Activated naive CD4-positive, alpha-beta T cell treated with anti-CD3 and anti-CD28 coated beads, Interleukin-2, amount 50 U/mL, for 16 hours (primary cell): ENCODE measurements around the gene IL7R.

Experiments used
- DNase-seq: peaks from one replicate; pipeline ENCODE4 v3.0.0-alpha.2; 2020

The IL7R gene

DNA sequence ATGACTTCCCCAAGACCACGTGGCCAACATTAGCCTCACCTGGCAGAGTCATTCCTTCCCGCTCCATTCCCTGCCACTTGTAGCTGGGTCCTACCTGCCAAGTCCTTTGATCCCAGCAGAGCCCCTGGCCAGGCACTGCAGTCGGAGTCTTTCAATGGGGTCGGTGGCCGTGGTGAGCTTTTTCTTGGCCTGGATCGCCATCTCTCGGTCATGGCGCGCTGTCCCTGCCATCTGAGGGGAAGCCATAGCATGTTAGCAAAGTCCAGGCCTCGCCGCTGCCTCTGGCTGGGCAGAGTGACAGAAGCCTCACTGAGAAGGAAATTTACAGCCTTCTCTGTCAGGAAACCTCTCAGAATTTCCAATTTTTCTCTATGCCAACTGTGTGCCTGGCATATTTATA is 64.2 kb downstream of the IL7R start:
- no peak for DNase-seq

DNA sequence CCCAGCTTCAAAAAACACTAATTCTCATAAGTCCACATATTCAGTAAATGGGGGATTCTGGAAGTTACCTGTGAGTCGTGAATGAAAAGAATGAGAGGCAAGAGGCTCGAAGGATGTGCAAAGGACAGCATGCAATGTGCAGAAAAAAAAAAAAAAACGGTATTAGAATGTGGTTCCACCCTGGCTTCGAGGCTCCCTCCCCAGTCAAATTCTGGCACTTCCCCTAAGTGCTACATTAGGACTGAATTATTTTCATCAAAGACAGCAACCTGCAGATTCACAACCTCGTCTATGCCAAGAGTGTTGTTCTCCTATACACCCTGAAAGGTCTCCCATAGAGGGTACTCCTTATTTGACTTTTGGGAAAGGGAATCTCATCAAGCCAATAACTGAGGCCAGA is 65.2 kb downstream of the IL7R start:
- DNase-seq, result no peak

DNA sequence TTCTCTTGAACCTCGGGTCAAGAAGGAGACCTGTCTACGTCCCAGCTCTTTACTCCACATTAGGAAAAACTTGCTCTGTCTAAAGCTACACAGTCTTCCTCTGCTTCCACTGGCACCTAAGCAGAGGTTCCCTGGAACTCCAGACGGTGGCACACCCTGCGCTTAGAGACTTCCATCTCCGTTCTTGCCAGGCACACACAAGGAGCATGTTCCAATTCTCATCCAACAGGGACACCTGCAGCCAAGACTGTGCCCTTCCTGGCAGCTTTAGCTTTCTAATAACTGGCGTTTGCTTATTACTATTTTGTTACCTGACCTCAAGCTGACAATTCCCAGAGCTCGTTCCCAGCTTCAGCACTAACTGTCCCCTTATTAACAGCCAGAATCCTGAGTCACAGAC is 65.8 kb downstream of the IL7R start:
- no peak for DNase-seq

DNA sequence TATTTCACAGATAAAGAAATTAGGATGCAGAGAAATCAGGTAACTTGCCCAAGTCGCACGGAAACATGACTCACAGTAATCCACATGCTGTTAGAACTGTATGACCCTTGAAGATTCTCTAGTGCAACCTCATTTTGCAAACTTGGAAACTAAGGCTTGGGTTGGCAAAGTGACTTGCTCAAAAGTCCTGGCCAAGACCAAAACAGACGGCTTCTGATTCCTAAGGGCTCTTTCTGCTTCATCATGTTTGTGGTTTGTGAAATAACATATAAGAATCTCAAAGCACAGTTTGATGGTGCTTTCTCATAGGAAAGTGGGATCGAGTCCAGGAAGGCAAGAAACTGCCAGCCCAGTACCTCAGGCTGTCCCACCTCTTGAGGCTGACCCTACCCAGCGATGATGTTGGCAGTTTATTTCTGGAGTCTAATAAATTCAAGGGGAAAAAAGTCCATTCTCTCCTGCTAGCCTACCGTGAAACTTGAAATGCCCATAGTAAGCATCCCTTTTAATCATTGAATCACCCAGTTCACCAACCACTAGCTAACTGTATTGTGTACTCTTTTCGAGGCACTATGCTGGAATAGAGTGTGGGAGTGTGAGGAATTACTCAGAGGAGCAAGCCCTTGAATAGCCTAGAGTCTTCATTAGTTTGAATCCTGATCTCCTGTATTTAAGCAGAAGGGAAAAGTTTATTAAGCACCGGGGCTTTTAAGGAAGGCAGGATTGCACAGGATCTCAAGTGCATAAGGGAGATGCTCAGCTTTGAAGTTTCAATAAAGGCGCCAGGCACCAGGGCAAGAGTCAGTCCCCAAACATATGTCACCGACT is 67.6 kb downstream of the IL7R start:
- DNase-seq, result no peak

DNA sequence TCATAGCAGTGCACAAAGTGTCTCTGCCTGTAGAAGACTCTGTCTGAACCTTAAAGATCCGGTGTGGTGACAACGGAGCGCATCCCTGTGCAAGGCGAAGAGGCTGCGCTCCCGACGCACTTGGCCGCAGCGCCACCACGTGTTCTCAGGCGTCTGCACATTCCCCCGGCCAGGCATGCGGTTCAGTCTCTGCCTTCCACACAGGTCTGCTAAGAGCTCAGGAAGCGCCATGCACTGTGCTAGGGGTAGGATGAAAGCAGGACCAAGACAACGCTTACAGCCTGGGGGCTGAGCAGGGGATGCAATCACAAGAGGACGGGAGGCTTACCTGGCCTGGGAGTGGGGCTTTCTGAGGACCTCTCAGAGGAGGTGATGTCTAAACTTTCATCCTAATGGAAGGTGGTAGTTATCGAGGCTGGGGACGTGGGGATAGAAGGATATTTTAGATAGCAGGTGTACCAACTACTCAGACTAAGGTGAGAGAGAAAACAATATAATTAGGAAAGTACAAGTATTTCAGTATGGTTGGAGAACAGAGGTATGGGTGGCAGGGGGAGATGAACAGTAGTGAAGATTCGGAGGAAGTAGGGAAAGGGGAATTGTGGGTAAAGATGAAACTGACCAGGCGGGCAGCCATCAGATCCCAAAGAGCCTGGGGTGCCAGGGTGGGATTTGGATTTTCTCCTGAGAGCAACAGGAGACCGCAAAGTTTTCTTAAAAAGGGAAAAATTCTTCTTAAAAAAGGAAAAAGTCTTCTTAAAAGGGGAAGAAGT is 68.4 kb downstream of the IL7R start:
- peak; percentile 87 for DNase-seq

DNA sequence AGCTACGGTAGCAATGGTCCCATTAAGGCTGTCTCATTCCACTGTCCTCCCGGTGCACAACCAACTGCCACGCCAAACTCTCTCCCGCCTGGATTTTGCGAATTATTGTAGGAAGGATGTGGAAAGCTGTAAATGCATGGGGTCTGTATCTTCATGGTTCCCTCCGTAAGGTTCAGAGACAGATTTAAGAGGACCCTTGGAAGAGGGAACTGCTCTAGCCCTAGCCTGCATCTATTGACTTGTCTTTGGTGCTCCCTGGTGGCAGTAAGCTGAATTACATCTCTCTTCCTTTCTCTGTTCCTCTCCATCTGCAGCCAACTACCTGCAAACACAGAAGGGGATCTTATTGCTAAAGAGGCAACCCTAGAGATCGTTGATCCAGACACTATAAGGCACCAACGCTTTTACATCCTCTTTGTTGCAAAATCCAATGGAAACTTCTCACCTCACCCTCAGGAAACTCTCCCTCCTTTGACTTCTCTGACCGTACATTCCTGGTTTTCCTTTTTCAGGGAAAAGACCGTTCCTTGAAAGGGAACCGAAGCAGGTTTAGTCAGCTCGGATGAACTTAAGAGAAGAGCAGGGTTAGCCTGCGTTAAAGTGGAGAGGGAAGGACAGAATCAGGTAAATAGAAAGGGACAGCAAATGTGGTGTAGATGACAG is 69.8 kb downstream of the IL7R start:
- DNase-seq, result peak; percentile 60
